ENCODE data around the gene DIRAS3. TPM values are rescaled to one million over a fixed set of nuclear protein-coding genes. Genes with fewer than 3 reads are reported as not detected.

Gene DIRAS3
- total RNA-seq, 1 experiment from 2014 or later, result 5.2 TPM

- DNase-seq, result no peak
- no peaks in the 10 kb centered on the region for H3K27me3 Mint-ChIP-seq (ENCODE audit: unreplicated experiment)
- H3K4me3 Mint-ChIP-seq (ENCODE audit: low read depth, unreplicated experiment), result no peak overlapping the region
- no peaks in the 10 kb centered on the region for H3K4me1 Mint-ChIP-seq (ENCODE audit: low read depth, unreplicated experiment)
- no peak for TF ChIP-seq CTCF (IDR thresholded peaks at IDR 0.05; ENCODE audit: unreplicated experiment)
- CTCF ChIA-PET, result no interaction called here
- BruUV-seq (replicated peaks), result no TSS peak
- no peak overlapping the region for H3K27ac Mint-ChIP-seq (ENCODE audit: unreplicated experiment)
- peaks cover 8% of the 10 kb centered on the region for H3K9me3 Mint-ChIP-seq (ENCODE audit: low read depth, unreplicated experiment)
- H3K36me3 Mint-ChIP-seq (ENCODE audit: insufficient read depth, unreplicated experiment), result no peaks in the 10 kb centered on the region
- intact Hi-C loops (cut with micrococcal nuclease; ENCODE audit: unreplicated experiment), result no loop called here
Observed at GRCh38 chr1:68000191-68000590, 50.2 kb downstream of the DIRAS3 start.

GRCh38 chr1:67997746-67998145 lies 52.7 kb downstream of the DIRAS3 start:
- BruUV-seq (replicated peaks), result no TSS peak
- peaks cover 8% of the 10 kb centered on the region for H3K9me3 Mint-ChIP-seq (ENCODE audit: low read depth, unreplicated experiment)
- H3K4me3 Mint-ChIP-seq (ENCODE audit: low read depth, unreplicated experiment), result no peak overlapping the region
- no peaks in the 10 kb centered on the region for H3K27me3 Mint-ChIP-seq (ENCODE audit: unreplicated experiment)
- no peak overlapping the region for H3K27ac Mint-ChIP-seq (ENCODE audit: unreplicated experiment)
- DNase-seq, result no peak
- intact Hi-C loops (cut with micrococcal nuclease; ENCODE audit: unreplicated experiment), result no loop called here
- H3K4me1 Mint-ChIP-seq (ENCODE audit: low read depth, unreplicated experiment), result no peaks in the 10 kb centered on the region
- no peaks in the 10 kb centered on the region for H3K36me3 Mint-ChIP-seq (ENCODE audit: insufficient read depth, unreplicated experiment)
- TF ChIP-seq CTCF (IDR thresholded peaks at IDR 0.05; ENCODE audit: unreplicated experiment), result no peak
- CTCF ChIA-PET, result interaction anchor here (0.6 kb wide), 1 partner anchor 159 kb away, joined by 3 read pairs; no protein-coding TSS in a partner anchor

Other genes with a start within 250 kb of the DIRAS3 start
- 72.2 and 85.6 TPM in 2 replicates for gene GNG12, start 217.2 kb downstream of the DIRAS3 start, total RNA-seq (2022)
- 50.9 and 57.3 TPM in 2 replicates for gene WLS, start 181.9 kb upstream of the DIRAS3 start, total RNA-seq (2022)